D721Med (cell line): ENCODE data around the gene UNC13A.
"Not testable (repeated sequence)": the region's sequence is repeated elsewhere in the genome, so short reads cannot be mapped to it uniquely, and the experiment has no call there.

ENCODE experiments used
- DNase-seq: peaks from one replicate; pipeline ENCODE4 v3.0.0; 2011; ENCODE audit warnings: low spot score; ENCODE audit not compliant: insufficient read length
- FAIRE-seq: peaks from 2 replicates; lab custom pipeline; 2011; peaks lifted over from hg19 to GRCh38; lab: Jason Lieb, UNC
- TF ChIP-seq, protein P1 (sequence below): IDR thresholded peaks from 2 replicates; pipeline ENCODE4 v1.5.1; 2012; ENCODE audit warnings: mild to moderate bottlenecking, control low read depth; ENCODE audit not compliant: insufficient read depth; ENCODE audit errors: missing control alignments

Gene UNC13A

GRCh38 chr19:17599780-17600179, 88.4 kb downstream of the UNC13A start:
- TF ChIP-seq, protein P1, sequence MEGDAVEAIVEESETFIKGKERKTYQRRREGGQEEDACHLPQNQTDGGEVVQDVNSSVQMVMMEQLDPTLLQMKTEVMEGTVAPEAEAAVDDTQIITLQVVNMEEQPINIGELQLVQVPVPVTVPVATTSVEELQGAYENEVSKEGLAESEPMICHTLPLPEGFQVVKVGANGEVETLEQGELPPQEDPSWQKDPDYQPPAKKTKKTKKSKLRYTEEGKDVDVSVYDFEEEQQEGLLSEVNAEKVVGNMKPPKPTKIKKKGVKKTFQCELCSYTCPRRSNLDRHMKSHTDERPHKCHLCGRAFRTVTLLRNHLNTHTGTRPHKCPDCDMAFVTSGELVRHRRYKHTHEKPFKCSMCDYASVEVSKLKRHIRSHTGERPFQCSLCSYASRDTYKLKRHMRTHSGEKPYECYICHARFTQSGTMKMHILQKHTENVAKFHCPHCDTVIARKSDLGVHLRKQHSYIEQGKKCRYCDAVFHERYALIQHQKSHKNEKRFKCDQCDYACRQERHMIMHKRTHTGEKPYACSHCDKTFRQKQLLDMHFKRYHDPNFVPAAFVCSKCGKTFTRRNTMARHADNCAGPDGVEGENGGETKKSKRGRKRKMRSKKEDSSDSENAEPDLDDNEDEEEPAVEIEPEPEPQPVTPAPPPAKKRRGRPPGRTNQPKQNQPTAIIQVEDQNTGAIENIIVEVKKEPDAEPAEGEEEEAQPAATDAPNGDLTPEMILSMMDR = no peak
- DNase-seq (no peak), FAIRE-seq (no peak)

- TF ChIP-seq, protein P1 = no peak
- FAIRE-seq = no peak
- no peak for DNase-seq
These were observed 89.2 kb downstream of the UNC13A start for GRCh38 chr19:17598953-17599352.

DNA sequence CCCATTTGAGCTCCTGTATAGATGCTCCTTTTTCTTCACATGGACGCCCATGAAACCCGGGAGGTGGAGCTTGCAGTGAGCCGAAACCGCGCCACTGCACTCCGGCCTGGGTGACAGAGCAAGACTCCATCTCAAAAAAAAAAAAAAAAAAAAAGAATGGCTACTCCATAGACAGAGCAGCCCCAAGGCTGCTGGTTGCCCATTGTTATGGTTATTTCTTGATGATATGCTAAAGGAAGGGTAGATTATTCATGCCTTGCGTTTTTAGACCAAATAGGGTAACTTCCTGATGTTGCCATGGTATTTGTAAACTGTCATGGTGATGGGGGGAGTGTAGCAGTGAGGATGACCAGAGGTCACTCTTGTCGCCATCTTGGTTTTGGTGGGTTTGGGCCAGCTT, 90.1 kb downstream of the UNC13A start:
- FAIRE-seq, DNase-seq: not testable (repeated sequence)

DNA sequence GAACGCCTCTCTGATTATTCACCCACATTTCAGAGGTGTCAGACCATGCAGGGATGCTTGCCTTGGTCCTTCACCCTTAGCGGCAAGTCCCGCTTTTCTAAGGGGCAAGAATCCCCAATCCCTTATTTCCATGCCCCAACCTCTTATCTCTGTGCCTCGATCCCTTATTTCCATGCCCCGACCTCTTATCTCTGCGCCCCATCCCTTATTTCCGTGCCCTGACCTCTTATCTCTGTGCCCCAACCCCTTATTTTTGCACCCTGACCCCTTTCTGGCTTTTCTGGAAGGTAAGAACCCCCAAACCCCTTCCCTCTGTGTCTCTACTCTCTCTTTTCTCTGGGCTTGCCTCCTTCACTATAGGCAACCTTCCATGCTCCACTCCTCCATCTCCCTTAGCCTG, 93.9 kb downstream of the UNC13A start:
- not testable (repeated sequence) for FAIRE-seq, DNase-seq

DNA sequence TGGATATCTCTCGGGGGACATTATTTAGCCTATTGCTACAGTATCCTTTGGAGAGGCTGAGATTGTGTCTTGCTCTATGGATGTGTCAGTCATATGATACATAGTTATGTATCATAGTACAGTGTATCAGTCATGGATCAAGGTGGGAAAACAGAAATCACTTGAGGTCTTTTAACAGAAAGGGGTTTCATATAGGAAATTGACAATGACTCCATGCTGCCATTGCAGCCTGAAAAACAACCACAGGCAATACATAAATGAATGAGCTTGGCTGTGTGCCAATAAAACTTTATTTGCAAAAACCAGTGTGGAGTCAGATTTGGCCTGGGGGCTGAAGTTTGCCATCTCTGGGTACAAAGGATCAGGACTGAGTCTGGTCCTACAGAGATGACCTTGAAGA, 97.3 kb downstream of the UNC13A start:
- FAIRE-seq (no peak), DNase-seq (peak; percentile 1)
- TF ChIP-seq, protein P1 = no peak

DNA sequence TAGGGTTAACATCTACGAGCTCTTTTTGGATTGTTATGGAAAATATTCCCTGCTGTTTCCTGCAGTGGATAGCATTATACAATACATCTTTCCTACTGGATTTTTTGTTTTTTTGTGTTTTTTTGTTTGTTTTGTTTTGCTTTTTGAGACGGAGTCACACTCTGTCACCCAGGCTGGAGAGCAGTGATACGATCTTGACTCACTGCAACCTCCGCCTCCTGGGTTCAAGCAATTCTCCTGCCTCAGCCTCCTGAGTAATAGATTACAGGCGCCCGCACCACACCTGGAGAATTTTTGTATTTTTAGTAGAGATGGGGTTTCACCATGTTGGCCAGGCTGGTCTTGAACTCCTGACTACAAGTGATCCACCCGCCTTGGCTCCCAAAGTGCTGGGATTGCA, 102.8 kb downstream of the UNC13A start:
- not testable (repeated sequence) for FAIRE-seq

GRCh38 chr19:17584132-17584531, 104.0 kb downstream of the UNC13A start:
- FAIRE-seq = no peak
- DNase-seq = no peak
- TF ChIP-seq, protein P1 = no peak

More for the DNA sequence above, 102.8 kb downstream of the UNC13A start:
- not testable (repeated sequence) for DNase-seq

DNA sequence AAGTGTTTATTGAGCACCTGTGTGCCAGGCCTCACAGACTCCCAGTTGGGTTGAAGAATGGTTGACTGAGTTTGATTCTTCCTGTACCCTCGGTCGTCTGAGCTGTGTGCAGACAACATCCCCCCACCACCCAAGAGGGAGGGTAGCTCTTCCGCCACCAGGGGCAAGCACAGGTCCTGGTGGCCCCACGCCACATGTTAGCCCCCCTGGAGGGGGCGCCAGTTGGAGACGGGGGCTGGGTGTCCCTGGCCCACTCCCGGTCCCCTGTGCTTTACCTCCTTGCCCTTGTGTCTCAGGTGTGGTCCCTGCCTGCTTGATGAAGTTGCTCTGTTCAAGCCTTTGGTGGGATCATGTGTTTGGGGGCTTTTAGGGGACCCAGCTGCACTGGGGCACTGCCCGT, 105.5 kb downstream of the UNC13A start:
- FAIRE-seq (no peak), DNase-seq (no peak)
- TF ChIP-seq, protein P1 = no peak

DNA sequence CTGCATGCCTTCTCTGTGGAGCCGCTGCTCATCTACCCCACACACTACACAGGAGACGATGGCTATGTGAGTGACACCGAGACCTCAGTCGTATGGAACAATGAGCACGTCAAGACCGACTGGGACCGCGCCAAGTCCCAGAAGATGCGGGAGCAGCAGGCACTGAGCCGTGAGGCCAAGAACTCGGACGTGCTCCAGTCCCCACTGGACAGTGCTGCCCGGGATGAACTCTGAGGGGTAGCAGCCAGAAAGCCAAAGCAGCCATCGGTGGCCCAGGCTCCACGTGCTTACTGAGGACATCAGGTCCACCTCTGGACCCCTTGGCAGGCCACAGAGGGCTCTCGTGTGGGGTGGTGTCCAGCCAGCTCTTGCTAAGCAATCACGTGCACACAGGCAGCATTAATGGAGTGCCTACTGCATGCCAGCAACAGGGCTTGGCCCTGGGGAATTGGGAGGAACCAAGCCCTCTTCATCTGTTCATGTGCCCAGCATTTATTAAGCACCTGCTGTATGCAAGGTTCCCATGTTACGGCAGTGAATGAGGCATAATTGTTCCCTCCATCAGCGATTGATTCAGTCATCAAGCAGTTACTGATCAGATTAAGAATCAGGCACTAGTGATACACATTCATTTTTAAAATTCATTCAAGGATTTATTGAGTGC, 106.8 kb downstream of the UNC13A start:
- FAIRE-seq = no peak
- TF ChIP-seq, protein P1 = no peak
- DNase-seq = no peak
